Measurements from ENCODE around the gene POLR3GL.

POLR3GL gene

DNA sequence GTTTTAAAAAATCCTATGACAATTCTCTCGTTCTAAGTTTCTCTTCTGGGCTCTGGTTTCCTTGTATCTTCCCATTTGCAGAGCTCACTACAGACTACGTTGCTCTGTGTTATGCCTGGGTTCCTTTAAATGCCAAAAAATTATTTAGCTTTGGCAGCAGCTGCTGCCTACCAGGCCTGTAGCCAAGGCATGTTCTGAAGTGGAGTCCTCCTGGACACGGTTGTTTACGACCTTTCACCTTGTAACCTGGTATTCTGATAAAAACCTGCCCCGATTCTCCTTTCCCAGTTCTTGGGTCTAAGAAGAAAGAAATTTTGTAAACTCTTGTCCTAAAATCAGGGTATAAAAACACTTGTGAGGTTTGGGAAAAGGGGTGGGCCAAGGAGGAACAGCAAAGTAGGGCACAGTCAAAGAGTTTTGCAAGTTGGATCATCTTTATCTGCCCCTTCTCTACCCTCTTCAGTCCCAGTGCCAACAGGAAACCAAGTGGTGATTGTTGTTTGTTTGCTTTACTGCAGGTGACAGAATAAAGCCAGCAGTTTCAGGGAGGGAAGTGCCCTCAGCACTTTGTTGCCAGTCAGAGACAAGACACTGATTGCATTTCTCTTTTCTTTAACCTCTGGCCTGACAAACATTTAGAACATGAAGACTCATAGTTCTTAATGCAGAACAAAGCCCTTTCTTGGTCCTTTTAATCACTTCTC, 35.0 kb downstream of the POLR3GL start:
- no peak for TF ChIP-seq CTCF (conservative IDR thresholded peaks at IDR 0.05)
- H3K27ac ChIP-seq: peak overlapping the region; percentile 94

GRCh38 chr1:146001709-146002108, 37.2 kb downstream of the POLR3GL start:
- peak overlapping the region; percentile 94 for H3K27ac ChIP-seq
- TF ChIP-seq CTCF (conservative IDR thresholded peaks at IDR 0.05): no peak

- H3K27ac ChIP-seq: no peak overlapping the region; the same call in 1 of the 2 replicates
- TF ChIP-seq CTCF (conservative IDR thresholded peaks at IDR 0.05): peak; percentile 54
Observed at GRCh38 chr1:146007489-146008133, 43.1 kb downstream of the POLR3GL start.

GRCh38 chr1:146010126-146010738, 45.7 kb downstream of the POLR3GL start:
- no peak for TF ChIP-seq CTCF (conservative IDR thresholded peaks at IDR 0.05)
- peak overlapping the region; percentile 17; the same call in 1 of the 2 replicates for H3K27ac ChIP-seq

DNA sequence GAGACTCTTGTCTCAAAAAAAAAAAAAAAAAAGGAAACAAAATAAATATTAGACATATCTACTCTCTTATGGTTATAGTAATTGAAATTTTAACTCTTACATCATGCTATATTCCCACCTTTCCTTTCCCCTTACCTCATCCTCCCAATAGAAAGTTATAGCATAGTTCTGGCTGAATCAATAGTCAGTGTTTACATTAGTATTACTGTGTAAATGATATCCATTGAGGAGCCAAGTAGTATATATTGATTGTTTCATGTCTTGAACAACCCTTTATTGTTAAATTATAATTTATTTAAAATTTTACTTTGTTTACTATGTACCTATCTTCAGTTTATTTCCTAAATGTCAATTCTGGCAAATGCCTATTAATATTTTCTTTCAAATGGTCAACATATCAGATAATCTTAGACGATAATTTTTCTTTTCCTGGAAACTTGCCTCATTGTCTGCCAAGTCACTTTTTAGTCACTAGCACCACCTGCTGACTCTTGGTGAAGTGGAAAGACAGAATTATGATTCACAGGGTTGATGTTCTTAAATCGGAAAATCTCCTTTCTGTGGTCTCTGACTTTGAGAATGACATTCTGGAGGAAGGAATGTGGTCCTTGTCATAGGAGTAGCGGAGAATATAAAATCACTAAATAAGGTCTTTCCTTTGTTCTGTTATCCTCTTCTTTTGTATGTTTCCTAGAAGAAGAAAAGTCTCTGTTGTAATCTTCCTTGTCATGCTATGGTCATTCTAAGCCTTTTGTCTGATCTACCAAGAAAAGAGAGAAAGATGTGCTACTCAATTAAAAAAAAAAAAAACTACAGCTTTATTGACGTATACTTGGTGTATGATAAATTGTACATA, 48.4 kb downstream of the POLR3GL start:
- peak overlapping the region; percentile 55 for H3K27ac ChIP-seq
- TF ChIP-seq CTCF (conservative IDR thresholded peaks at IDR 0.05): peak; percentile 85

GRCh38 chr1:146013559-146013922, 49.1 kb downstream of the POLR3GL start:
- TF ChIP-seq CTCF (conservative IDR thresholded peaks at IDR 0.05): no peak
- peak overlapping the region; percentile 55 for H3K27ac ChIP-seq

- no peak for TF ChIP-seq CTCF (conservative IDR thresholded peaks at IDR 0.05)
Observed at GRCh38 chr1:146016891-146017290, 52.4 kb downstream of the POLR3GL start.

More at GRCh38 chr1:146016891-146017290, 52.4 kb downstream of the POLR3GL start:
- H3K27ac ChIP-seq: no peak overlapping the region

All from VCaP (cell line).